Measurements from ENCODE around the gene TAOK1. TPM values are rescaled to one million over a fixed set of nuclear protein-coding genes. Genes with fewer than 3 reads are reported as not detected.
"Not testable (repeated sequence)": the region's sequence is repeated elsewhere in the genome, so short reads cannot be mapped to it uniquely, and the experiment has no call there.

TAOK1 gene
- total RNA-seq, 2 experiments from 2014 or later, result 41.8 to 58.7 TPM

GRCh38 chr17:29546085-29546484 is 155.9 kb downstream of the TAOK1 start:
- Mint-ChIP-seq H3K9me3 (ENCODE audit: low read depth) (no peaks in the 10 kb centered on the region), H3K4me3 (no peak overlapping the region), H3K27ac (no peak overlapping the region), H3K4me1 (peaks cover 25% of the 10 kb centered on the region), H3K36me3 (peaks cover 25% of the 10 kb centered on the region), H3K27me3 (no peaks in the 10 kb centered on the region)
- CTCF ChIA-PET, result interaction anchor here (1.1 to 1.5 kb wide), 3 partner anchors 9 to 176 kb away, joined by 3 to 5 read pairs (median 4); no protein-coding TSS in a partner anchor
- no peak for ATAC-seq
- no peak for DNase-seq

- CTCF ChIA-PET, result interaction anchor here (1.2 to 1.5 kb wide), 2 partner anchors 10 to 45 kb away, joined by 3 to 5 read pairs; no protein-coding TSS in a partner anchor
- H3K36me3 Mint-ChIP-seq, result peaks cover 25% of the 10 kb centered on the region
- H3K27ac Mint-ChIP-seq, result peak overlapping the region; percentile 23
- H3K9me3 Mint-ChIP-seq (ENCODE audit: low read depth), result no peaks in the 10 kb centered on the region
- no peaks in the 10 kb centered on the region for H3K27me3 Mint-ChIP-seq
- H3K4me3 Mint-ChIP-seq, result no peak overlapping the region
- ATAC-seq, result no peak
- DNase-seq, result no peak
- H3K4me1 Mint-ChIP-seq, result peaks cover 25% of the 10 kb centered on the region
Measured at GRCh38 chr17:29546830-29547229, 156.7 kb downstream of the TAOK1 start.

GRCh38 chr17:29549177-29549923 is 159.2 kb downstream of the TAOK1 start:
- peak; percentile 91 for ATAC-seq
- Mint-ChIP-seq H3K4me1 (peaks cover 29% of the 10 kb centered on the region), H3K36me3 (peaks cover 10% of the 10 kb centered on the region), H3K4me3 (no peak overlapping the region), H3K9me3 (ENCODE audit: low read depth) (no peaks in the 10 kb centered on the region), H3K27ac (peak overlapping the region; percentile 36), H3K27me3 (no peaks in the 10 kb centered on the region)
- DNase-seq, result no peak
- CTCF ChIA-PET, result interaction anchor here (1.7 kb wide), 1 partner anchor 180 kb away, joined by 10 read pairs; no protein-coding TSS in a partner anchor

- Mint-ChIP-seq H3K9me3 (ENCODE audit: low read depth) (no peaks in the 10 kb centered on the region), H3K4me1 (peaks cover 28% of the 10 kb centered on the region), H3K27me3 (no peaks in the 10 kb centered on the region), H3K36me3 (peaks cover 6% of the 10 kb centered on the region), H3K27ac (no peak overlapping the region), H3K4me3 (no peak overlapping the region)
- CTCF ChIA-PET, result interaction anchor here (1.1 to 2.4 kb wide), 6 partner anchors 10 to 375 kb away, joined by 3 to 11 read pairs (median 4); partner anchors contain the start of gene ABHD15
- DNase-seq, result no peak
- no peak for ATAC-seq
Measured at GRCh38 chr17:29555840-29556239, 165.7 kb downstream of the TAOK1 start.

- Mint-ChIP-seq H3K4me1 (peaks cover 38% of the 10 kb centered on the region), H3K27ac (peak overlapping the region; percentile 52), H3K9me3 (ENCODE audit: low read depth) (no peaks in the 10 kb centered on the region), H3K4me3 (no peak overlapping the region), H3K36me3 (peaks cover 9% of the 10 kb centered on the region), H3K27me3 (no peaks in the 10 kb centered on the region)
- CTCF ChIA-PET, result interaction anchor here (0.8 to 3.1 kb wide), 8 partner anchors 8 to 376 kb away, joined by 3 to 11 read pairs (median 4); partner anchors contain the start of gene ABHD15
- no peak for DNase-seq
- ATAC-seq, result peak; percentile 34
Measured at GRCh38 chr17:29557085-29557738, 167.0 kb downstream of the TAOK1 start.

GRCh38 chr17:29557739-29558116 is 167.6 kb downstream of the TAOK1 start:
- peak overlapping the region; percentile 52 for H3K27ac Mint-ChIP-seq
- ATAC-seq (peak; percentile 70), DNase-seq (no peak)
- CTCF ChIA-PET, result interaction anchor here (1.1 to 3.1 kb wide), 3 partner anchors 8 to 33 kb away, joined by 3 to 8 read pairs (median 4); partner anchors contain the start of gene ABHD15
- H3K27me3 Mint-ChIP-seq, result no peaks in the 10 kb centered on the region
- no peaks in the 10 kb centered on the region for H3K9me3 Mint-ChIP-seq (ENCODE audit: low read depth)
- H3K4me3 Mint-ChIP-seq, result no peak overlapping the region
- H3K36me3 Mint-ChIP-seq, result peaks cover 12% of the 10 kb centered on the region
- H3K4me1 Mint-ChIP-seq, result peaks cover 40% of the 10 kb centered on the region

- ATAC-seq; H3K27me3 Mint-ChIP-seq; DNase-seq; H3K9me3 Mint-ChIP-seq (ENCODE audit: low read depth); H3K4me3 Mint-ChIP-seq: not testable (repeated sequence)
- Mint-ChIP-seq H3K36me3 (peaks cover 16% of the 10 kb centered on the region), H3K27ac (peak overlapping the region; percentile 52), H3K4me1 (peaks cover 44% of the 10 kb centered on the region)
- CTCF ChIA-PET, result interaction anchor here (0.9 to 3.1 kb wide), 4 partner anchors 8 to 33 kb away, joined by 3 to 8 read pairs (median 4); partner anchors contain the start of gene ABHD15
Measured at GRCh38 chr17:29558139-29558538, 168.0 kb downstream of the TAOK1 start.

- DNase-seq (no peak), ATAC-seq (no peak)
- Mint-ChIP-seq H3K36me3 (peaks cover 20% of the 10 kb centered on the region), H3K9me3 (ENCODE audit: low read depth) (no peaks in the 10 kb centered on the region), H3K4me1 (peaks cover 53% of the 10 kb centered on the region), H3K4me3 (no peak overlapping the region), H3K27me3 (no peaks in the 10 kb centered on the region), H3K27ac (no peak overlapping the region)
- CTCF ChIA-PET, result interaction anchor here (0.6 to 3.1 kb wide), 4 partner anchors 8 to 190 kb away, joined by 3 to 11 read pairs (median 7); partner anchors contain the start of gene ABHD15
Measured at GRCh38 chr17:29559640-29560039, 169.5 kb downstream of the TAOK1 start.

- H3K4me3 Mint-ChIP-seq, result no peak overlapping the region
- DNase-seq (no peak), ATAC-seq (no peak)
- no peaks in the 10 kb centered on the region for H3K9me3 Mint-ChIP-seq (ENCODE audit: low read depth)
- H3K27me3 Mint-ChIP-seq, result no peaks in the 10 kb centered on the region
- no peak overlapping the region for H3K27ac Mint-ChIP-seq
- H3K36me3 Mint-ChIP-seq, result peaks cover 20% of the 10 kb centered on the region
- H3K4me1 Mint-ChIP-seq, result peaks cover 57% of the 10 kb centered on the region
- CTCF ChIA-PET, result interaction anchor here (1.6 to 2.3 kb wide), 2 partner anchors 24 to 191 kb away, joined by 6 to 11 read pairs; no protein-coding TSS in a partner anchor
Measured at GRCh38 chr17:29560316-29560715, 170.2 kb downstream of the TAOK1 start.

- H3K4me3 Mint-ChIP-seq, result no peak overlapping the region
- DNase-seq (peak; percentile 57), ATAC-seq (no peak)
- H3K4me1 Mint-ChIP-seq, result peaks cover 60% of the 10 kb centered on the region
- CTCF ChIA-PET, result interaction anchor here (1.4 to 7.7 kb wide), 3 partner anchors 30 to 55 kb away, joined by 3 to 46 read pairs (median 4); no protein-coding TSS in a partner anchor
- H3K36me3 Mint-ChIP-seq, result peaks cover 22% of the 10 kb centered on the region
- H3K27ac Mint-ChIP-seq, result peak overlapping the region; percentile 27
- no peaks in the 10 kb centered on the region for H3K9me3 Mint-ChIP-seq (ENCODE audit: low read depth)
- no peaks in the 10 kb centered on the region for H3K27me3 Mint-ChIP-seq
Measured at GRCh38 chr17:29561554-29562517, 171.7 kb downstream of the TAOK1 start.

- Mint-ChIP-seq H3K4me1 (peaks cover 52% of the 10 kb centered on the region), H3K27me3 (no peaks in the 10 kb centered on the region), H3K4me3 (no peak overlapping the region), H3K9me3 (ENCODE audit: low read depth) (no peaks in the 10 kb centered on the region), H3K36me3 (peaks cover 22% of the 10 kb centered on the region), H3K27ac (no peak overlapping the region)
- ATAC-seq, result no peak
- CTCF ChIA-PET, result interaction anchor here (1.4 to 7.7 kb wide), 2 partner anchors 29 to 54 kb away, joined by 3 to 46 read pairs; no protein-coding TSS in a partner anchor
- DNase-seq, result no peak
Measured at GRCh38 chr17:29562615-29563014, 172.5 kb downstream of the TAOK1 start.

GRCh38 chr17:29563816-29564215 is 173.7 kb downstream of the TAOK1 start:
- peaks cover 22% of the 10 kb centered on the region for H3K36me3 Mint-ChIP-seq
- peak overlapping the region; percentile 3 for H3K4me3 Mint-ChIP-seq
- no peaks in the 10 kb centered on the region for H3K9me3 Mint-ChIP-seq (ENCODE audit: low read depth)
- no peaks in the 10 kb centered on the region for H3K27me3 Mint-ChIP-seq
- CTCF ChIA-PET, result interaction anchor here (0.6 to 7.7 kb wide), 3 partner anchors 28 to 368 kb away, joined by 3 to 46 read pairs (median 3); no protein-coding TSS in a partner anchor
- H3K27ac Mint-ChIP-seq, result no peak overlapping the region
- ATAC-seq (no peak), DNase-seq (peak; percentile 42)
- H3K4me1 Mint-ChIP-seq, result peaks cover 42% of the 10 kb centered on the region
